IMR-90 (cell line): ENCODE results near the gene MATN3. TPM values are rescaled to one million over a fixed set of nuclear protein-coding genes. Genes with fewer than 3 reads are reported as not detected.

ENCODE experiments used
- ATAC-seq: fragments of 200-7000 bp; cut with Tn5 transposase; 2 replicates; pipeline ENCODE4 v1.9.1; 2020; ENCODE audit warnings: low read depth, mild to moderate bottlenecking, moderate library complexity
- BruUV-seq: library from RNA; stranded (reverse); fragments of 400-500 nt; replicated peaks from 2 replicates; lab custom pipeline; 2021; lab: Mats Ljungman, UMichigan
- CTCF ChIA-PET: fragments of 300-600 bp; formaldehyde crosslinking; extraction: SDS; loops from one replicate; lab custom pipeline; 2021; ENCODE audit warnings: antibody characterized with exemption; lab: Yijun Ruan, JAX
- POLR2A ChIA-PET: fragments of 300-600 bp; sonication (Branson Sonifier 250); formaldehyde crosslinking; loops from one replicate; lab custom pipeline; 2022; ENCODE audit warnings: antibody characterized with exemption; ENCODE audit not compliant: unreplicated experiment; lab: Charles Lee
- DNase-seq: peaks from one replicate; pipeline ENCODE4 v3.0.0; 2013
- H2AFZ ChIP-seq: replicated peaks from 2 replicates; pipeline ENCODE3; 2013; ENCODE audit warnings: low read length, mild to moderate bottlenecking; ENCODE audit not compliant: poor library complexity
- H2AK5ac ChIP-seq: 2 replicates; pipeline ENCODE4 v1.6.1; 2013; ENCODE audit warnings: low read depth, low read length, inconsistent platforms
- H2AK9ac ChIP-seq: replicated peaks from 2 replicates; pipeline ENCODE3; 2013; ENCODE audit warnings: mild to moderate bottlenecking, low read depth, low read length, moderate library complexity; ENCODE audit not compliant: poor library complexity
- H2BK120ac ChIP-seq: 2 replicates; pipeline ENCODE4 v1.6.1; 2013; ENCODE audit warnings: low read depth, low read length, inconsistent platforms
- H2BK15ac ChIP-seq: 3 replicates; pipeline ENCODE4 v1.6.1; 2013; ENCODE audit warnings: low read depth, low read length, inconsistent platforms
- H2BK20ac ChIP-seq: 2 replicates; pipeline ENCODE4 v1.6.1; 2013; ENCODE audit warnings: low read depth, mild to moderate bottlenecking, inconsistent platforms, low read length, moderate library complexity
- H2BK5ac ChIP-seq: 2 replicates; pipeline ENCODE4 v1.6.1; 2013; ENCODE audit warnings: mild to moderate bottlenecking, low read depth, low read length, inconsistent platforms; ENCODE audit not compliant: poor library complexity, severe bottlenecking
- H3K14ac ChIP-seq: replicated peaks from 2 replicates; pipeline ENCODE4 v1.6.1; 2013; ENCODE audit warnings: low read depth, low read length, inconsistent platforms
- H3K18ac ChIP-seq: 2 replicates; pipeline ENCODE4 v1.6.1; 2013; ENCODE audit warnings: low read depth, low read length, control low read depth
- H3K23ac ChIP-seq: 2 replicates; pipeline ENCODE4 v1.6.1; 2013; ENCODE audit warnings: low read depth, low read length, inconsistent platforms
- H3K27ac ChIP-seq: 2 replicates; pipeline ENCODE4 v1.5.1; 2013; ENCODE audit warnings: mild to moderate bottlenecking, control low read depth, low read length; ENCODE audit not compliant: insufficient read depth
- H3K27me3 ChIP-seq: 2 replicates; pipeline ENCODE4 v1.6.1; 2013; ENCODE audit warnings: low read length; ENCODE audit not compliant: control insufficient read depth, insufficient read depth
- H3K36me3 ChIP-seq: 2 replicates; pipeline ENCODE4 v1.6.1; 2013; ENCODE audit warnings: low read length, mixed read lengths; ENCODE audit not compliant: control insufficient read depth, insufficient read depth
- H3K4ac ChIP-seq: 2 replicates; pipeline ENCODE4 v1.6.1; 2013; ENCODE audit warnings: low read depth, low read length, inconsistent platforms
- H3K4me1 ChIP-seq: 2 replicates; pipeline ENCODE4 v1.6.1; 2013; ENCODE audit warnings: low read length, mixed read lengths; ENCODE audit not compliant: control insufficient read depth, insufficient read depth
- H3K4me2 ChIP-seq: 2 replicates; pipeline ENCODE4 v1.6.1; 2013; ENCODE audit warnings: low read depth, mild to moderate bottlenecking, control low read depth, low read length, moderate library complexity
- H3K4me3 ChIP-seq: 2 replicates; pipeline ENCODE4 v1.5.1; 2013; ENCODE audit warnings: low read depth, mild to moderate bottlenecking, control low read depth, low read length, moderate library complexity; ENCODE audit not compliant: insufficient read depth
- H3K56ac ChIP-seq: 2 replicates; pipeline ENCODE4 v1.6.1; 2013; ENCODE audit warnings: low read length, inconsistent platforms; ENCODE audit not compliant: insufficient read depth; ENCODE audit errors: extremely low read depth
- H3K79me1 ChIP-seq, 2 experiments: 2 replicates each; pipeline ENCODE4 v1.6.1; 2013; ENCODE audit warnings: low read length in 2 of 2, inconsistent platforms in 1 of 2, low read depth in 1 of 2
- H3K9ac ChIP-seq: 2 replicates; pipeline ENCODE4 v1.6.1; 2013; ENCODE audit warnings: low read depth, low read length, control low read depth
- H3K9me1 ChIP-seq: 2 replicates; pipeline ENCODE4 v1.6.1; 2013; ENCODE audit warnings: low read length, inconsistent platforms; ENCODE audit not compliant: insufficient read depth
- H3K9me3 ChIP-seq: 2 replicates; pipeline ENCODE4 v1.6.1; 2013; ENCODE audit warnings: low read length; ENCODE audit not compliant: control insufficient read depth, insufficient read depth
- H4K20me1 ChIP-seq: 2 replicates; pipeline ENCODE4 v1.6.1; 2013; ENCODE audit warnings: low read length, inconsistent platforms; ENCODE audit not compliant: insufficient read depth
- H4K5ac ChIP-seq: 2 replicates; pipeline ENCODE4 v1.6.1; 2013; ENCODE audit warnings: mild to moderate bottlenecking, low read depth, low read length, control low read depth
- H4K8ac ChIP-seq, 2 experiments: 2 replicates each; pipeline ENCODE4 v1.6.1; 2013; ENCODE audit warnings: low read depth in 2 of 2, low read length in 2 of 2, control low read depth in 1 of 2, inconsistent platforms in 1 of 2
- H4K91ac ChIP-seq: 2 replicates; pipeline ENCODE4 v1.6.1; 2013; ENCODE audit warnings: low read depth, low read length, inconsistent platforms; ENCODE audit not compliant: insufficient read depth
- CEBPB ChIP-seq: IDR thresholded peaks from 2 replicates; pipeline ENCODE4 v1.6.1; 2012; ENCODE audit warnings: low read depth, low read length, improper control_type of control experiment
- CHD1 ChIP-seq: IDR thresholded peaks from 2 replicates; pipeline ENCODE4 v1.6.1; 2012; ENCODE audit warnings: low read depth, low read length, improper control_type of control experiment
- MAZ ChIP-seq: IDR thresholded peaks from 2 replicates; pipeline ENCODE4 v1.6.1; 2012; ENCODE audit warnings: low read depth, mild to moderate bottlenecking, low read length, improper control_type of control experiment, moderate library complexity, borderline replicate concordance
- MXI1 ChIP-seq: IDR thresholded peaks from 2 replicates; pipeline ENCODE4 v1.6.1; 2012; ENCODE audit warnings: low read depth, mild to moderate bottlenecking, low read length, moderate library complexity, borderline replicate concordance
- POLR2A ChIP-seq: IDR thresholded peaks from 2 replicates; pipeline ENCODE4 v1.6.1; 2012; ENCODE audit warnings: mild to moderate bottlenecking, low read depth, low read length
- RCOR1 ChIP-seq: IDR thresholded peaks from 2 replicates; pipeline ENCODE4 v1.6.1; 2012; ENCODE audit warnings: mild to moderate bottlenecking, low read length, improper control_type of control experiment; ENCODE audit not compliant: insufficient replicate concordance
- RFX5 ChIP-seq: IDR thresholded peaks from 2 replicates; pipeline ENCODE4 v1.8.0; 2012; ENCODE audit warnings: low read depth, mild to moderate bottlenecking, low read length, moderate library complexity
- WGBS, 2 experiments: methylation state at CpG; one replicate each; pipeline versions ENCODE4 v1.1.5 to v1.1.7; 2013; ENCODE audit warnings: missing lambda C conversion rate in 2 of 2; ENCODE audit not compliant: insufficient read length in 1 of 2; ENCODE audit errors: extremely low coverage in 2 of 2; 5-methylcytosine and 5-hydroxymethylcytosine counted together
- dilution Hi-C: fragments of 300-500 bp; cut with HindIII; formaldehyde crosslinking; loops from one replicate; pipeline ENCODE4 v1.14.3; 2018; ENCODE audit warnings: low sequenced_read_pairs; ENCODE audit not compliant: unreplicated experiment
- in situ Hi-C: fragments of 300-500 bp; cut with MboI; formaldehyde crosslinking; loops from 3 replicates; pipeline ENCODE4 v1.14.3; 2019; ENCODE audit warnings: low sequenced_read_pairs, inconsistent platforms, mixed read lengths
- intact Hi-C: fragments of 100-400 bp; cut with micrococcal nuclease; formaldehyde crosslinking; loops from 2 replicates; pipeline ENCODE4 v1.10.0; 2022
- polyA plus RNA-seq, 3 experiments: library from polyadenylated mRNA; depleted of rRNA; stranded (reverse); fragments of >200 nt; gene quantifications; 2 replicates each; pipeline ENCODE4 v1.2.3, GENCODE V29; 2012; ENCODE audit warnings: low replicate concordance in 1 of 3
- total RNA-seq: library from RNA; depleted of rRNA; stranded (reverse); fragments of >200 nt; gene quantifications from 2 replicates; pipeline ENCODE4 v1.2.3, GENCODE V29; 2012

The MATN3 gene
- total and polyA plus RNA-seq, 2 of the 4 experiments (the other 2 are of a cell fraction), result 0.90 to 3.0 TPM

GRCh38 chr2:20025065-20025786, 12.8 kb upstream of the MATN3 start:
- no peak for TF ChIP-seq MAZ
- TF ChIP-seq POLR2A, result no peak
- no peak for TF ChIP-seq RCOR1
- TF ChIP-seq RFX5, result no peak
- 0 out of 2 replicates have a peak, but pooled peaks have one; percentile 6 for TF ChIP-seq CEBPB
- TF ChIP-seq MXI1, result no peak
- TF ChIP-seq CHD1, result no peak
- Histone ChIP-seq H2BK120ac (no peak overlapping the region), H4K91ac (no peak overlapping the region), H2BK5ac (no peak overlapping the region), H4K20me1 (no peaks in the 10 kb centered on the region; the same call in 1 of the 2 replicates), H3K27ac (no peak overlapping the region), H3K36me3 (peaks cover 12% of the 10 kb centered on the region), H3K4ac (no peak overlapping the region), H3K9me1 (peaks cover 2% of the 10 kb centered on the region; the same call in 1 of the 2 replicates), H2BK15ac (no peak overlapping the region), H3K27me3 (no peaks in the 10 kb centered on the region), H3K9me3 (peaks cover 11% of the 10 kb centered on the region), H2BK20ac (no peak overlapping the region), H3K4me2 (no peak overlapping the region), H2AK5ac (no peak overlapping the region), H3K56ac (no peak overlapping the region), H3K79me1 (peaks cover 0 to 9% of the 10 kb centered on the region in 2 experiments; a peak in 2 of 4 replicates), H2AK9ac (no peak overlapping the region), H3K4me3 (no peak overlapping the region), H3K18ac (no peak overlapping the region), H3K14ac (no peak overlapping the region), H3K4me1 (no peaks in the 10 kb centered on the region), H3K9ac (no peak overlapping the region), H4K8ac (no peak overlapping the region), H4K5ac (no peak overlapping the region), H2AFZ (no peak overlapping the region), H3K23ac (no peak overlapping the region)
- CTCF ChIA-PET, result interaction anchor here (1.8 kb wide), 1 partner anchor 10 kb away, joined by 7 read pairs; no protein-coding TSS in a partner anchor
- dilution Hi-C loops (no loop called here), in situ Hi-C loops (loop anchor here (10.0 kb wide), 1 partner anchor 60 kb away; no protein-coding TSS in a partner anchor), intact Hi-C loops (no loop called here)
- DNase-seq (peak; percentile 48), ATAC-seq (peak; percentile 85)
- BruUV-seq, result no TSS peak
- POLR2A ChIA-PET, result no interaction called here
- no CpG with 5 or more reads among the region's 3 CpGs for WGBS, 2 experiments
